HG03159 (cell line): ENCODE data around the gene PLGLB1.
"Not testable (repeated sequence)": the region's sequence is repeated elsewhere in the genome, so short reads cannot be mapped to it uniquely, and the experiment has no call there.

ENCODE experiments used
- ATAC-seq: cut with Tn5 transposase; IDR thresholded peaks from one replicate; pipeline ENCODE4 v1.9.1; 2021; ENCODE audit warnings: mild to moderate bottlenecking, moderate library complexity; ENCODE audit not compliant: unreplicated experiment

PLGLB1 gene

DNA sequence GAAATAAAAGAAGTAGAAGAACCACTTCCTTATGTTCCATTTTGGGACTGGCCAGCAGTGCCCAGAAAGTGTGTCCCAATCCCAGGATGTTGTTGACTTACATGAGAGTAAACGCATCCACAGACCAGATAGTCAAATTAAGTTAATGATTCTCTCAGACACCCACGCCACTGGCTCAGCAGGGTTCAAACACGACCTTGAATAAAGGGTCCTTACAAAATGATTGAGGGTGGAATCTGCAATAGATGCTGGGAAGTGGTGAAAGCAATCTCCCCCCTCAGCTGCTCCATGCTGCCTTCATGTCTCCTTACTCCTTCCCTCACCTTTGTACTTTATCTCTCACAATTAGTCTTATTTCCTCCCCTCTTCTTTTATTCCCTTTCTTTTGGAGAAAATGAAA is at the start of gene PLGLB1:
Gene PLGLB1, minus strand, starts transcription at position 101 of the 400 bp plus-strand sequence. Its CDS starts 61 bp downstream, at position 40.
- ATAC-seq = not testable (repeated sequence)

- ATAC-seq = not testable (repeated sequence)
These were observed 42.7 kb upstream of the PLGLB1 start for GRCh38 chr2:87064305-87064704.

DNA sequence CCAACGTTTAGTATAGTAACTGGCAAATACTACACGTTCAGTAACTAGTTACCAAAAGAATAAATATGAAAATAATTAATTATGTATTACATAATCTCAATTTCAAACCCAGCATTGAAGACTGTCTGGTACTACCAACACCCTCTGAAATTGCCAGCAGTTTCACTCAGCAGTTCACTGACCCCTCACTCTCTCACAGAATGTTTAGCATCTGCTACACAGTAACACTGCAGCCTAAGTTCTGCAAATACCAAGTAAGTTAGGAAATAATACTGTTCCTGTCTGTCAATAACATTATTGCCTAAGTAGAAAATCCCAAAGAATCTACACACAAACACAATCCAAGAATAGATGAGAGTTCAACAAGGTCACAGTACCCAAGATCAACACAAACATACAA is 41.8 kb upstream of the PLGLB1 start:
- not testable (repeated sequence) for ATAC-seq

DNA sequence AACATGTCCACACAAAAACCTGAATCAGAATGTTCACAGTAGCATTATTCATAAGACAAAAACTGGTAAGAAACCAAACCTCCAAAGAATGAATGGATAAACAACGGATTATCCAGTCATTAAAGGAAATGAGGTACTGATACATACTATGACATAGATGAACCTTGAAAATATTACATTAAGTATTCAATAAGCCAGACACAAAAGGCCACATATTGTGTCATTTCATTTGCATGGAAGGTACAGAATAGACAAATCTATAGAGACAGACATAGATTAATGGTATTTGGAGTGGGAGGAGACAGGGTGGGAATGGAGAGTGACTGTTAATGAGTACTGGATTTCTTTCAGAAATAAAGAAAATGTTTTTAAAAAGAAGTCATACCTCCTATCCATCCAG is 39.9 kb upstream of the PLGLB1 start:
- not testable (repeated sequence) for ATAC-seq

DNA sequence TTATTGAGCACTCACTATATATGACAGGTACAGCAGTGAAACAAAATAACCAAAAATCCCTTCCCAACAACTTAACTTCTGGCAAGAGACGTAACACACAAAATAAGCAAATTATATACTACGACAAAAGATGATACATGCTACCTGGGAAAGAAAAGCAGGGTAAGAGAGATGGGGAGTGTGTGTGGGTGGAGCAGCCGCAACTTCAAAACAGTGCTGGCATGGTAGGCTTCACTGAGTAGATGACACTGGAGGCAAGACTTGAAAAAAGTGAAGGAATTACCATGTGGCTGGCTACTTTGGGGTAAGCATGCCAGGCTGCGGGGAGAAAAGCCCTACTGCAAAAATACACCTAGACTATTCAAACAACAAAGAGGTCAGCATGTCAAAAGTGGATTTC is 36.0 kb upstream of the PLGLB1 start:
- ATAC-seq = not testable (repeated sequence)

DNA sequence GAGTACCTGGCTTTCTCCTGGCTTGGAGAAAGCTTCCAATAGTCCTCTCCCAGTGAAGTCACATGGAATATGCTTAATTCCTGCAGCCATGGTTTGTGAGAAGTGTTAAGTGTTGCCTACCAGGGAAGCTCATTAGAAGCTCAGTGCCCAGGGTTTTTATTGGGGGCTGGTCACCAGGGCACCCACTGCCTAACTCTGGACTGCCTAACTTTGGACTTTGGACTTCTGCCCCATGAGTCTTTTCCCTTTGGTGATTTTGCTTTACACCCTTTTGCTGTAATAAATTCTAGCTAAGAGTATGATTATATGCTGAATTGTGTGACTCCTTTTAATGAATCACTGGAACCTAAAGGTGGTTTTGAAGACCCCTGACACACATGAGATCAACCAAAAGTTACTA is 35.2 kb upstream of the PLGLB1 start:
- not testable (repeated sequence) for ATAC-seq

DNA sequence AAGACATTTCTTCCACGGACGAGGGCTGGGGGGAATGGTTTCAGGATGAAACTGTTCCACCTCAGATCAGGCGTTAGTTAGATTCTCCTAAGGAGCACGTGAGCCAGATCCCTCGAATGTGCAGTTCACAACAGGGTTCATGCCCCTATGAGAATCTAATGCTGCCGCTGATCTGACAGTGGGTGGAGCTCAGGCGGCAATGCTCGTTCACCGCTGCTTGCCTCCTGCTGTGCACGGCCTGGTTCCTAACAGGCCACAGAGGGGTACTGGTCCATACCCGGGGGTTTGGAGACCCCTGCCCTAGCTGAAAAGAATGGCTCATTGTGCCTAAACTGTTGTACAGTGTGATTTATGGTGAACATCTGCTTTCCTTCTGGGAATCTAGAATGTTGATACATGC is 34.8 kb upstream of the PLGLB1 start:
- ATAC-seq = not testable (repeated sequence)

GRCh38 chr2:87054375-87054774 is 32.7 kb upstream of the PLGLB1 start:
- ATAC-seq = not testable (repeated sequence)

DNA sequence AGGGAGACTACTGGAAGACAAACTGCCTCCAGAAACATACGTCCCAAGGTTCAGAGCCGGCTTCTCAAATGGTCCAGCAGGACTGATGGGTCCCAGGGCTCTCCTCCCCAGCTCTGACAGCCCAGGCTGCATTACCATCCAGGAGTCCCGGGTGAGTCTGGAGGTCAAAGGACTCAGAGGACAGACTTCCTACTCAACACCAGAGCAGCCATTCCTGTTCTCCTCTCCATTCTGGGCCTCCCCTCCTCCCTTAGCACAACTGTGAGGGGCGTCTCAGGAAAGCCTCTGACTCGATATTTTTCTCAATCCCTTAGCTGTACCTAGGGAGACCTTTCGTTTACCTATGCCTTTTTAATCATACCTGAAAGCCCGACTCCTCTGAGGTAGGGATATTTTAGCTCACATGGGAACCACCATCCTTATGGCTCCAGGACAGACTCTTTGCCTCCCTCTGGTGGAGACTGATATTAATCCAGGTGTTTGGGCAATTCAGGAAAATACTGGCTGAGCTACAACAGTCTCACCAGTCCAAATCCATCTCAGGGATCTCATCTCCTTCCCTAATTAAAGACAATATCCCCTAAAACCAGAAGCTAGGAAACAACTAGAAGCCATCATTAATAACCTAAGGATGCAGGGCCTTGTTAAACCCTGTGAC is 19.8 kb upstream of the PLGLB1 start:
- ATAC-seq = peak; percentile 53

DNA sequence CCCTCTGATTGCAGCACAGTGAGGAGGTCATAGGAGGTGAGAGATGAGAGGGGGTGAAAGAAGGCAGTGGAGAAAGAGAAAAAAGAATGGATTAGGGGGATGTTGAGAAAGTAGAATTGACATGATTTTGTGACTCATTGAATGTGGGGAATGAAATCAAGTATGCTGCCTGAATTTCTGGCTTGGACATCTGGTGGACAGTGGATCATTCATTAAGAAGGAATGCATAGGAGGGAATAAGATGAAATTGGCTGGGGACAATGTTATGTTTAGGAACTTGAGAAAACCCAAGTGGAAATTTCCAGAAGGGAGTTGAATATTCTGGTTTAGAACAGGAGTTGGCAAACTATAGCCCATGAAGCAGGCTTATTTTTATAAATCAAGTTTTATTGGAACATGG is 7.0 kb upstream of the PLGLB1 start:
- ATAC-seq = not testable (repeated sequence)

- not testable (repeated sequence) for ATAC-seq
These were observed 5.2 kb upstream of the PLGLB1 start for GRCh38 chr2:87026816-87027215.

- ATAC-seq = not testable (repeated sequence)
These were observed 4.3 kb upstream of the PLGLB1 start for GRCh38 chr2:87025927-87026326.

DNA sequence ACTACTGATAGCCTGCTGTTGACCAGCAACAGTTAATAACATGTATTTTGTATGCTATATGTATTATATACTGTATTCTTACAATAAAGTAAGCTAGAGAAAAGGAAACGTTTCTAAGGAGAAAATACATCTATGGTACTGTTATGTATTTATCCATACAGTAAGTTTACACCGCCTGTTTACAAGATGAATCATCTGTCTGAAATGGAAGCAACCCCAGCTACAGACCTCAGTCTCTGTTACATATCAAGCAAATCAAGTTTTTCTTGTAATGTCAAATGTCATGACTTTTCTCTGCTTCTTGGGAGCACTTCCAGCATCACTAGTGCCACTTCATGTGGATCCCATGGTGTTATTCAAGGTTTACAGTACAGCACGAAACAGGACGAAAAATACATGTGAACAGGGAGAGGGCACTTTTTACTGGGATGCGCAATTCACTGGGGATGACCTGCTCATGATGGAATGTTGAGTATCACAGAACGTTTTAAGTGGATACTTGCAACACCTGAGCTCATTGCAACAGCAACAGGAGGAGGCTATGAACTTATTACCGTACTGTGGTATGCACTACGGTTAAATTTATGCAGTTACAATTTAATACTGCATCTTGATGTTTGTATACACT is 2.5 kb upstream of the PLGLB1 start:
- ATAC-seq = not testable (repeated sequence)

- not testable (repeated sequence) for ATAC-seq
These were observed 601 bp downstream of the PLGLB1 start for GRCh38 chr2:87021043-87021442.

DNA sequence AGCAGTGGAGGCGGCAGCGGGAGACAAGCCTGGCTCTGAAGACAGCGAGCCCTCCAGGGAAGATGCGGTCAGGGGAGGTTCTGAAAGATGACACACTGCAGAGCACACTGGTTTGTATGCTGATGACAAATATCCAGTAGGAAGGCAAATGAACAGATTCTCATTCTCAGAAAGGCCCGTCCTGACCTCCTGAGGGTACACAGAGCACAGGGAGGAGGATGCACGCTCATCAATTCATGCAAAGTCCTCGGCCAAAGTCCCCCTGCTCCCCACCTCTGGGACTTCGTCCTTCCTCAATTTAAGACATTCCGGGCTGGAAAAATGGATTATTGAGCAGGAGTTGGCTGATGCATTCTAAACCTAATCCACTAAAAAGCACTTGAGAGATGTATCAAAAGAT is 2.6 kb downstream of the PLGLB1 start:
- ATAC-seq = not testable (repeated sequence)

- ATAC-seq = not testable (repeated sequence)
These were observed 7.0 kb downstream of the PLGLB1 start for GRCh38 chr2:87014489-87015169.

- not testable (repeated sequence) for ATAC-seq
These were observed 17.2 kb downstream of the PLGLB1 start for GRCh38 chr2:87004398-87004797.
